Measurements from ENCODE around the gene SSH2. TPM values are rescaled to one million over a fixed set of nuclear protein-coding genes. Genes with fewer than 3 reads are reported as not detected.
"Not testable (repeated sequence)": the region's sequence is repeated elsewhere in the genome, so short reads cannot be mapped to it uniquely, and the experiment has no call there.

The SSH2 gene
- total RNA-seq, 1 experiment from 2014 or later, result 15.2 TPM

DNA sequence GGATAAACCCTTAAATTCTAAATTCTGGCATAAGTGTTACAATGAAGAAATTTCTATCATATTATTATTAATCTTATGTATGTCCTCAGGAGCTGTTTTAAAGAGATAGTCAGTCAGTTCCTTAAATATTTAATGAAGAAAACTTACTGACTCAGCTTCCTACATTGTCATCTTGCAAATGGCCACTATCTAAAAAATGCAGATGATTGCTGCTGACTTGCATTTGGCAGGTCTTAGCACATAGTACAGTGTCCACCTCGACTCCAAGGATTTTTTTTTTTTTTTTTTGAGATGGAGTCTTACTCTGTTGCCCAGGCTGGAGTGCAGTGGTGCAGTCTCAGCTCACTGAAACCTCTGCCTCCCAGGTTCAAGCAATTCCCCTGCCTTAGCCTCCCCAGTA, 252.2 kb downstream of the SSH2 start:
- in situ Hi-C loops (cut with HindIII; ENCODE audit: low pct_unique_long_range_greater_than_20kb, low sequenced_read_pairs), result no loop called here
- DNase-seq (ENCODE audit: low read depth, low spot score), result no peak

DNA sequence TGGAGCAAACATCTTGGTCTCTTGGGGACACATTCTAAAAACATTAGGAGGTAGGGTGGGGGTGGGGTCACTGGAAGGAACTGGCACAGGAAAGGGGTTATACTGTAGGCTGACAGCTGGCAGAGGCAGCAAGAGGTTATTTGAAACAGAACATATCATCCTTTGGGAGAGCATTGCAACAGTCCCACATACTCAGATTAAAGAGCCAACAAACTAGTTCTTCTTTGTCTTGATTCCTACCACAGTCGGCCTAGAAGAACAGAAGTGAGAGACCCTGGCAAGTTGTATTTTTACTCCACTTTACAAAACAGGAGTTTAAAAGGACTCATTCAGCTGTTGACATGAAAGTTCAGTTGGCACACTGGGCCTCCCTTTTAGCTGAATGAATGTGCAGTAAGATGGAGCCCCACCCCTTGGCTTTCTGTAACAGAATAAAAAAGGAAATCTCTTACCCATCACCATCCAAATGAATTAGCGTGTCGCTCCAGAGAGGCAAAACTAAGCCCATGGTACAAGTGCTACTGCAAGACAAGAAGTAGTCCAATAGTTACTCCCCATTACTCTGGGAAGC, 252.7 kb downstream of the SSH2 start:
- in situ Hi-C loops (cut with HindIII; ENCODE audit: low pct_unique_long_range_greater_than_20kb, low sequenced_read_pairs), result no loop called here
- DNase-seq (ENCODE audit: low read depth, low spot score), result no peak

DNA sequence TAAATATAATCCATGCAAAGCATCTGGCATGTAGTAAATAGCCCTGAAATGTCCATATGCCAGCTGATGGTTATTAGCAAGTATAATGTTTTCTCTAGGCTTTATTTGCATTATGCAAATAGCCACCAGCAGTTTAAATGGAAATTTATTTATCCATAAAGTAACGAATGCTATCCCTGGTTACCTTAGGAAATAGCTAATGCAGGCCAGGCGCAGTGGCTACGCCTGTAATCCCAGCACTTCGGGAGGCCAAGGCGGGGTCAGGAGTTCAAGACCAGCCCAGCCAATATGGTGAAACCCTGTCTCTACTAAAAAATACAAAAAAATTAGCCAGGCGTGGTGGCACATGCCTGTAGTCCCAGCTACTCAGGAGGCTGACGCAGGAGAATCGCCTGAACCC, 254.1 kb downstream of the SSH2 start:
- in situ Hi-C loops (cut with HindIII; ENCODE audit: low pct_unique_long_range_greater_than_20kb, low sequenced_read_pairs); DNase-seq (ENCODE audit: low read depth, low spot score): not testable (repeated sequence)

DNA sequence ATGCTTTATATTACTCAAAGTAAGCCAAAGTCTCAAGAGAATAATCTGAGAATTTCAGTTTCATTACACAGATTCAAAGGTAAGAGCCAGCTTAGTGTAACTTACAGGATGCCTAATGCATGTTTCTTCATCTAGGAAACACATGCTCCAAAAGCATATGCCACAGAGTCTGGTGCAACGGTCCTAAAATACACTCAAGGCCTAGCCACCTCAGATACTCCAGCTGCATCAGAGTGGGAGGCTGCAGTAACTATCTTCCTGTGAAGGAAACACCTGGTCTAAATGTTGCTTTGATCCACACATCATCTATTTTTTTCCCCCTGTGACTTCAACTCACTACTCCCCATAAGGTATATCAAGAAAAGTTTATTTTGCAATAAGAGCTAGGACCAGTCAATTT, 255.7 kb downstream of the SSH2 start:
- in situ Hi-C loops (cut with HindIII; ENCODE audit: low pct_unique_long_range_greater_than_20kb, low sequenced_read_pairs), result no loop called here
- no peak for DNase-seq (ENCODE audit: low read depth, low spot score)

DNA sequence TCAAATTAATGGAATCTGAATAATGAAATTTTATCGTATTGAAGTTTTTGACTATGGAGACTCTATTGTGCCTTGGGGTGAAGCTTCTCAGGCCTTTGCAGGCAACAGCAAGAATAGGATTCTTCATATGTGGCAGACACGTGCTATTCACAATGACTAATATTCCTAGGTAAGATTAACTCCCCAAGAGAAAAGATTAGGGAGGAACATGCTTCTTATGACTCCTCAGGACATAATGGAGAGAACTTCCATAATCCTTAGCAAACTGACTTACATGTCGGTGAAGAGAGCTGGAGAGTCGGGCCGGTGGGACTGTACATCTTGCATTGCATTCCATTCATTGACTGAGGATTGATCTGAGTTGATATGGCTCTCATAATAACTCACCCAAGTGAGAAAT, 258.4 kb downstream of the SSH2 start:
- in situ Hi-C loops (cut with HindIII; ENCODE audit: low pct_unique_long_range_greater_than_20kb, low sequenced_read_pairs), result no loop called here

DNA sequence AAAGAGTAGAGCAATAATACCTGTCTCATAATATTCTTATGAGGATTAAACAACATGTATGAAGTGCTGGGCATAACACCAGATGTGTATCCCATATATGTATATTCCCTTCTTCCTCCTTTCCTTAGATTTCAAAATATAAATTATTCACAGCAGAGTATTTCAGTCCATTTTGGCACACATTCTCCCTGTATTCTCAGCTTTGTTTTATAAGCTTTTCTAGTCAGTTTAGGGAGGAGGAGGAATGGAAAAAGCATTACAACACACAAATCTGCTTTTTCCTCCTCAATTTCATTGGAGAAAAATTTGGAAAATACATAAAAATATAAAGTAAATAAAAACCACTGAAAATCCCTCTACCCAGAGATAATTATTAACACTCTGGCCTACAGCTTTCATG, 260.8 kb downstream of the SSH2 start:
- in situ Hi-C loops (cut with HindIII; ENCODE audit: low pct_unique_long_range_greater_than_20kb, low sequenced_read_pairs), result no loop called here
- DNase-seq (ENCODE audit: low read depth, low spot score), result no peak

More for the DNA sequence above, 258.4 kb downstream of the SSH2 start:
- no peak for DNase-seq (ENCODE audit: low read depth, low spot score)

DNA sequence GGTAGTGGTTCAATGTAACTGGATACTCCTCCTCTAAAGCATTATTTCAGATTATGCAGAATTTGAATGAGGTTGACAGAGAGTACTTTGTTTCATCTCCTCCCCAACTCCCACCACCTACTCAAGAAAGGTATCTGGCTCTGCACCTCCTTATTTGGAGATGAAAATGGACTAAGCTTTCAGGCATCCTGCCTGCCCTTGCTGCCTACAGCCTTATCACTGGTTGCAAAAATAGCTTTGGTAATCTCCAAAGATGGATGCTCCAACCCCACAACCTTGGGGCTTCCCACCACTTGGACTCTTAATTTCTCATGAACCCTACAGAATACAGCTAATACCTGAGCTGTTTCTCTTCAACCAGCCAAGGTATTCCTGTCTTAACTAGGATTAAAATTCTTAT, 262.1 kb downstream of the SSH2 start:
- in situ Hi-C loops (cut with HindIII; ENCODE audit: low pct_unique_long_range_greater_than_20kb, low sequenced_read_pairs), result no loop called here
- no peak for DNase-seq (ENCODE audit: low read depth, low spot score)

DNA sequence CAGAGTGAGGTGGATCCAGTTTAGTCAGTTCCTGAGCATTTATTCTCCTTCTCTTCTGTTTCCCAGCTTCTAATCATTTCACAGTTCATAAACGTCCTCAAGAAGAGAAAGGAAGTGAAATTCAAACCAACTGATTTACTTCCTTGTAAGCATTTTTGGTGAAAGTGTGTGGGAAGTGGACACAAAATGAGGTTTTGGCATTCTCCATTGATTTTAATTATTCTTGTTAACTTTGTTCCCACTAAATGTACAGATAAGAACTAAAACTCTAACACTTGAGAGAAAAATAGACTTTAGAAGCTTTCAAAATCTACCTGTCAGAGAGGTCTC, 264.6 kb downstream of the SSH2 start:
- DNase-seq (ENCODE audit: low read depth, low spot score), result no peak
- in situ Hi-C loops (cut with HindIII; ENCODE audit: low pct_unique_long_range_greater_than_20kb, low sequenced_read_pairs), result no loop called here

DNA sequence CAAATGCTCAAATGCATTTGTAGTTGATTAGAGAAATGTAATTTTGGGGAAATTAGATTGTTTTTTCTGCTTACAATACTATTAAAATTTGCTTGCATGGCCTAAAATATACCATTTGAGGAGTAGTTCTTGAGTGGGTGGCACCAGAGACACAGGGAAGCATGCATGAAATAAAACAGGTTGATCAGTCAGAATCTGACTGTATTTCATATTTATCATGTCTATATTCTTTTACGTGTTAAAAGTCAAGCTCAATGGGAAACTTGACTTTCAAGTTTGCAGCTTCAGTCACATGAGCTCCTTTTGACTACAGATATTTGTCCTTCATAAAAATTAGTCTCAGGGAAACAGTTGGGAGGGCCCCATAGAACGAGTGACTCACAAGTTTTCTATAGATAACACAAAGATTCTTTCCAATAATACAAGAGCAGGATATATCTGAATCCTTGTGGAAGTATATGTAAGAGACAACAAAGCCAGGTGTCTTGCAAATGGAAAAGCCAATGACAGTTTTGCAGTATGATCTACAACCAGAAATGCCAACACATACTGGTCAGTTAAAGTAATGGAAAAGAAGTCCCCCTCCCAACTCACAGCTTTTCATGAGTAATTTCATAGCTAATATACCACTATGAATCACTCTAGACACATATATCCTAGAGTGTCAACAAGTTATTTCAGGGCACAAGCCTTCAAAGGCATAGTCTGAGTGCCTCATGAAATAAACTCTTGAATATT, 265.1 kb downstream of the SSH2 start:
- in situ Hi-C loops (cut with HindIII; ENCODE audit: low pct_unique_long_range_greater_than_20kb, low sequenced_read_pairs), result no loop called here
- no peak for DNase-seq (ENCODE audit: low read depth, low spot score)

DNA sequence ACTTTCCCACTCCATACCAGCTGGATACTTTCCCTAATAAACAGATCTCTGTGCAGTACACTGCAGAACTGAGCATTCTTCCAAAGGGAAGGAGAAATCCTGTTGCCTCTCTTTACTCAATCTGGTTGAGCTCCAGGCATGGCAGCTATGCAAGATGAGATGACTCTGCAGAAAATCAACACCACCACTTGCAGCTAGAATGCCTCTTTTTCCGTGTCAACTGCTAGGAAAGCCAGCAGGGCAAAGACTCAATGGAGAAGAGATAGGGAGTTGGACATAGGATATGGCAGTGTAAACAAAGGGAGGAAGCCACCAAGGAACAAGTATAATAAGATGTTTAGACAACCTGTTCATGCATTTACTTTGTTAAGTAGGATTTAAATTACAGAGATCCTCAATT, 266.9 kb downstream of the SSH2 start:
- in situ Hi-C loops (cut with HindIII; ENCODE audit: low pct_unique_long_range_greater_than_20kb, low sequenced_read_pairs), result no loop called here
- DNase-seq (ENCODE audit: low read depth, low spot score), result no peak

DNA sequence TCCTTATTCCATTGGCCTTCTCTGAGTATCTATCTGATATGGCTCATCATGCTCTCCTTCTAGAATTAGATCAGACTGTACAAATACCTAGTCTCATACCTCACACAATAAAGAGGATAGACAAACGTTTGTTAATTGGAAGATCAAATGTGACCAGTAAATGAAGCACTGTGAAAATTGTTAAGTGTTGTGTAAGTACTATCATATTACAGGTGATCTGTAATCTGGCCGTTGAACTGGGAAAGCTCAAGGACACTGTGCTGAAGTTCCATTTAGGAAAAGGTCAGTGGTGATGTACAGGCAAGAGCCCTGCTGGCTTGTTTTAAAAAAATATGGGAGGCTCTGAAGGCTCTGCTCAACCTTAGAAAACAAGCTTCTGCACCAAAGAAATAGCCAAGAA, 268.8 kb downstream of the SSH2 start:
- in situ Hi-C loops (cut with HindIII; ENCODE audit: low pct_unique_long_range_greater_than_20kb, low sequenced_read_pairs), result no loop called here

DNA sequence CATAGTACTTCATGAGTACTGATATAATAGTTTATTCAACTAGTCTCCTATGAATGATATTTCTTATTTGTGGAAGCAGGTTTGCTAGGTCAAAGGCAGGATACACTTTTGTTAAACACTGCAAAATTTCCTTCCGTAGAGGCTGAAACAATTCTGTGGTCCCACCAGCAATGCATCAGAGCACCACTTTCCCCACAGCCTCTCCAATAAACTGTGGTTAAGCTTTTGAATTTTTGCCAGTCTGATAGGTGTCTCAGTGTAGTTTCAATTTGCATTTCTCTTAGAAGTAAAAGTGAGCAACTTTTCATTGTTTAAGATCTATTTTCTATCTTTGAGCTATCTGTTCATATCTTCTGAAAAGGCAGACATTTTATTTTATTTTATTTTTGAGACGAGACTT, 270.9 kb downstream of the SSH2 start:
- in situ Hi-C loops (cut with HindIII; ENCODE audit: low pct_unique_long_range_greater_than_20kb, low sequenced_read_pairs), result no loop called here
- DNase-seq (ENCODE audit: low read depth, low spot score), result no peak

More for the DNA sequence above, 268.8 kb downstream of the SSH2 start:
- no peak for DNase-seq (ENCODE audit: low read depth, low spot score)

DNA sequence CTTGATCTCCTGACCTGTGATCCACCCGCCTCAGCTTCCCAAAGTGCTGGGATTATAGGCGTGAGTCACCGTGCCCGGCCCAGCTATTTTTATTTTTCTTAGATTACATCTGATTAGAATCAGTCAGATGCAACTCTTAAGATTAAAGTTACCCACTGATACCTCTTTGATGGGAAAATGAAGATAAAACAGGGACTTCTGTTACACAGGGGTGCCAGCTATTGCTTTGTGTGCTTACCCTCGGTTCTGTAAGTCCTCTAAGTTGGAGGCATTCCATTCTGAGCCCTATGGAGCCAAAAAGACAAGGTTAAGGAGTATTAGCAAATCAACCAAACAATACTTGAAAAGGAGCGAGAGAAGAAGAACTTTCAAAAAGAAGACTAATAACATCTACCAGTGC, 274.7 kb downstream of the SSH2 start:
- in situ Hi-C loops (cut with HindIII; ENCODE audit: low pct_unique_long_range_greater_than_20kb, low sequenced_read_pairs), result no loop called here
- no peak for DNase-seq (ENCODE audit: low read depth, low spot score)

DNA sequence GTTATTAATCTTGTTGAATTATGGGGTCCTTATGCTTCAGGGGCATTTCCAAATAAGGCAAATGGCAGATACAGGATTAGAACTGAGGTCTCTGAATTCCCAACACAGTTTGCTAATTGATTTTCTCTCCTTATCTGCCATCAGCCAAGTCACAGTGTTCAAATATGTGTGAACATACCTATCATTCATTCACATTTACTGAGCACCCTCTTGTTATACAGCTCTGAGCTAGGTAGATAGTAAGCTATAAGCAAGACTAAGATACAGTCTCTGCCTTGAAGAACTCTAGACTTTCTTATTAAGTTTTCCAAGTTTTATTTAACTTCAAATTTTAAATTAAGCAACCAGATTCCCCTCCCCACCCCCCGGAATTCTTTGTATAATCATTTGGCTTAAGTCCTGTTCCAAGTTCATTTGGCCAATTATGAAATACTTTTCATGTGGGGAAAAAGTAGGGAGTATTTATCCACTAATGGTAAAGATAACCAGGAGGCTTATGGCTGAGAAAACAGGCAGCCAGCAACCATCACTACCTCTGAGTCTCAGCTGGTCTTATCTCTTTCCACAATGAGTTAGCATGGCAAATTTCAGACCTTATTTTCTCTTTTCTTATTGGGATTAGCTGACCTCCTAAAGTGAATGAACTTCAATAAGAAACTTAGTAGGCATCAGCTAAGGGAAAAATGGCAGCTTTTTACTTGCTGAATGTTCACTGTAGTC, 275.9 kb downstream of the SSH2 start:
- in situ Hi-C loops (cut with HindIII; ENCODE audit: low pct_unique_long_range_greater_than_20kb, low sequenced_read_pairs), result no loop called here
- no peak for DNase-seq (ENCODE audit: low read depth, low spot score)

DNA sequence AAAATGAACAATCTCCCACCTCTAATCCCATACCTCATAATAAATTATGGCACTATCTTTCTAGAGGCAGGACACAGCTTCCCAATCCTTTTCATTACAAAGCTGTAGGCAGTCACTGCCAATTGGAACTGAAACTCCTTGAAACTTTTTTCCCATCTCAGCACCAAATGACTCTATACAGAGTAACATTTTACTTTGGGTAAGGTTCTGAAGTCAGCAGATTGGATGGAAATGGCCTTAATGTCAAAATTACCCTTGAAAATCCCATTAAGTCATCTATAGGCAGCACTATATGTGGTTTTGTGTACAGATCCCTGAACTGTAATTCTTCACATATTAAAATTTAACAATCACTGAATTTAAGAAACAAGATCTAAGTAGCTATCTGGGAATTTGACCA, 277.1 kb downstream of the SSH2 start:
- no peak for DNase-seq (ENCODE audit: low read depth, low spot score)
- in situ Hi-C loops (cut with HindIII; ENCODE audit: low pct_unique_long_range_greater_than_20kb, low sequenced_read_pairs), result no loop called here

DNA sequence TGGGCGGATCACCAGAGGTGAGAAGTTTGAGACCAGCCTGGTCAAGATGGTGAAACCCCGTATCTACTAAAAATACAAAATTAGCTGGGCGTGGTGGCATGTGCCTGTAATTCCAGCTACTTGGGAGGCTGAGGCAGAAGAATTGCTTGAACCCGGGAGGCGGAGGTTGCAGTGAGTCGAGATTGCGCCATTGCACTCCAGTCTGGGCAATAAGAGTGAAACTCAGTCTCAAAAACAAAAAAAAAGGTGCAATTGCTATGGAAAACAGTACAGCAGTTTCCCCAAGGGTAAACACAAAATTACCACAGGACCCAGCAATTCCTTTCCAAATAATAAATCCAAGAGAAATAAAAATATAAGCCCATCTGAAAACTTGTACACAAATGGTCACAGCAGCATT, 278.1 kb downstream of the SSH2 start:
- DNase-seq (ENCODE audit: low read depth, low spot score); in situ Hi-C loops (cut with HindIII; ENCODE audit: low pct_unique_long_range_greater_than_20kb, low sequenced_read_pairs): not testable (repeated sequence)

DNA sequence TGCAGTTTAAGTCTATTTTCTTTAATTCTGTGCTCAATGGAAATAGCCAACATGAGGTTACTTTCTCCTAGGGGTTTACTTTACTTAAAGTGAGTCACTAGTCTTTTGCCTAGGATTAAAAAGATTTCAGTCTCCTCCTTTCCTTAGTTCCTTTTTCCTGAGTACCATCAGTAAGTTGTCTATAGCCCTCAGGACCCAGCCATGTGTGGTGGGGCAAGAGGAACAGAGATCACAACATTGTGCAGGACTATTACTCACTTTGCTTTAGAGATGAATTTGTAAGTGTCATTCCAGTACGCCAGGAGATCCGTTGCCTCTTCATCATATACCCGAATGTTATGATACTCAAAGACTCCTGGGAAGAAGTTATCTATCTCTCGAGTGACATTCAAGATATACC, 279.6 kb downstream of the SSH2 start:
- no peak for DNase-seq (ENCODE audit: low read depth, low spot score)
- in situ Hi-C loops (cut with HindIII; ENCODE audit: low pct_unique_long_range_greater_than_20kb, low sequenced_read_pairs), result no loop called here

DNA sequence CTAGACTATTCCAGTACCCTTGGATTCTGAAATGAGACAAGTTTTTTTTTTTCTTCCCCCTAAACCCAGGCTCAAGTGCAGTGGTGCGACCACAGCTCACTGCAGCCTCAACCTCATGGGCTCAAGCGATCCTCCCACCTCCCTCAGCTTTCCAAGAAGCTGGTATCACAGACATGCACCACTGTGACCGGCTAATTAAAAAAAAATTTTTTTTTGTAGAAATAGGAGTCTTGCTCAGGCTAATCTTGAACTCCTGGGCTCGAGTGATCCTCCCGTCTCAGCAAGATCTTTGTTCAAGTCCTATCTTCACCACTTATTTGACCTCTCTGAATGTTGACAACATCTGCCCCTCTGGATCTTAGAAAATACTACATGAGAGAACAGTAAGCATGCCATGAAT, 280.7 kb downstream of the SSH2 start:
- no peak for DNase-seq (ENCODE audit: low read depth, low spot score)
- in situ Hi-C loops (cut with HindIII; ENCODE audit: low pct_unique_long_range_greater_than_20kb, low sequenced_read_pairs), result no loop called here

DNA sequence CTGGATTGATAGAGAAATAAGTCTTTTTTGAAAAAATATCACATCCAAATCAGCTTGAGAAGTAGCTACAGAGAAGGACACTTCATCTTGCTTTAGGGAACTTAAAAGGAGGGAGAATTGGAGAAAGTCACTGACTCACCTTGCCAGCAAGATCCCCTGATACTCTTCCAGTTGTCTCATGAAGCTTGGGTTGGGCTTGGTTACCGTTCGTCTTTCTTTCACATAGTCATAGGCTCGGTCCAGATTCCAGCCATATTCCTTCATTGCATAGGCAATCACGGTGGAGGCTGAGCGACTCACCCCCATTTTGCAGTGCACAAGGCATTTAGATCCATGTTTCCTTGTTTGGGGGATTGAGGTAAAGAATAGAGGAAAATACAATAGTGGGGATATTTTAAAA, 282.0 kb downstream of the SSH2 start:
- in situ Hi-C loops (cut with HindIII; ENCODE audit: low pct_unique_long_range_greater_than_20kb, low sequenced_read_pairs), result no loop called here
- DNase-seq (ENCODE audit: low read depth, low spot score), result no peak

All from SK-MEL-5 (cell line).